GM12873 (cell line): ENCODE measurements around the gene SVIL.

ENCODE experiments used
- TF ChIP-seq, protein P1 (sequence below): IDR thresholded peaks from 2 replicates; pipeline ENCODE4 v1.5.1; 2012; ENCODE audit warnings: low read depth, mild to moderate bottlenecking, moderate library complexity, low read length, control low read depth; ENCODE audit not compliant: insufficient read depth; ENCODE audit errors: missing control alignments

Gene SVIL

GRCh38 chr10:29491918-29492317 lies 142.9 kb downstream of the SVIL start:
- TF ChIP-seq, protein P1, sequence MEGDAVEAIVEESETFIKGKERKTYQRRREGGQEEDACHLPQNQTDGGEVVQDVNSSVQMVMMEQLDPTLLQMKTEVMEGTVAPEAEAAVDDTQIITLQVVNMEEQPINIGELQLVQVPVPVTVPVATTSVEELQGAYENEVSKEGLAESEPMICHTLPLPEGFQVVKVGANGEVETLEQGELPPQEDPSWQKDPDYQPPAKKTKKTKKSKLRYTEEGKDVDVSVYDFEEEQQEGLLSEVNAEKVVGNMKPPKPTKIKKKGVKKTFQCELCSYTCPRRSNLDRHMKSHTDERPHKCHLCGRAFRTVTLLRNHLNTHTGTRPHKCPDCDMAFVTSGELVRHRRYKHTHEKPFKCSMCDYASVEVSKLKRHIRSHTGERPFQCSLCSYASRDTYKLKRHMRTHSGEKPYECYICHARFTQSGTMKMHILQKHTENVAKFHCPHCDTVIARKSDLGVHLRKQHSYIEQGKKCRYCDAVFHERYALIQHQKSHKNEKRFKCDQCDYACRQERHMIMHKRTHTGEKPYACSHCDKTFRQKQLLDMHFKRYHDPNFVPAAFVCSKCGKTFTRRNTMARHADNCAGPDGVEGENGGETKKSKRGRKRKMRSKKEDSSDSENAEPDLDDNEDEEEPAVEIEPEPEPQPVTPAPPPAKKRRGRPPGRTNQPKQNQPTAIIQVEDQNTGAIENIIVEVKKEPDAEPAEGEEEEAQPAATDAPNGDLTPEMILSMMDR, result no peak

GRCh38 chr10:29487884-29488266 lies 146.9 kb downstream of the SVIL start:
- TF ChIP-seq, protein P1, result peak; percentile 9

GRCh38 chr10:29486433-29486832 lies 148.3 kb downstream of the SVIL start:
- TF ChIP-seq, protein P1, result no peak

GRCh38 chr10:29482591-29483431 lies 152.0 kb downstream of the SVIL start:
- TF ChIP-seq, protein P1, result no peak

GRCh38 chr10:29481906-29482440 lies 152.8 kb downstream of the SVIL start:
- TF ChIP-seq, protein P1, result no peak

DNA sequence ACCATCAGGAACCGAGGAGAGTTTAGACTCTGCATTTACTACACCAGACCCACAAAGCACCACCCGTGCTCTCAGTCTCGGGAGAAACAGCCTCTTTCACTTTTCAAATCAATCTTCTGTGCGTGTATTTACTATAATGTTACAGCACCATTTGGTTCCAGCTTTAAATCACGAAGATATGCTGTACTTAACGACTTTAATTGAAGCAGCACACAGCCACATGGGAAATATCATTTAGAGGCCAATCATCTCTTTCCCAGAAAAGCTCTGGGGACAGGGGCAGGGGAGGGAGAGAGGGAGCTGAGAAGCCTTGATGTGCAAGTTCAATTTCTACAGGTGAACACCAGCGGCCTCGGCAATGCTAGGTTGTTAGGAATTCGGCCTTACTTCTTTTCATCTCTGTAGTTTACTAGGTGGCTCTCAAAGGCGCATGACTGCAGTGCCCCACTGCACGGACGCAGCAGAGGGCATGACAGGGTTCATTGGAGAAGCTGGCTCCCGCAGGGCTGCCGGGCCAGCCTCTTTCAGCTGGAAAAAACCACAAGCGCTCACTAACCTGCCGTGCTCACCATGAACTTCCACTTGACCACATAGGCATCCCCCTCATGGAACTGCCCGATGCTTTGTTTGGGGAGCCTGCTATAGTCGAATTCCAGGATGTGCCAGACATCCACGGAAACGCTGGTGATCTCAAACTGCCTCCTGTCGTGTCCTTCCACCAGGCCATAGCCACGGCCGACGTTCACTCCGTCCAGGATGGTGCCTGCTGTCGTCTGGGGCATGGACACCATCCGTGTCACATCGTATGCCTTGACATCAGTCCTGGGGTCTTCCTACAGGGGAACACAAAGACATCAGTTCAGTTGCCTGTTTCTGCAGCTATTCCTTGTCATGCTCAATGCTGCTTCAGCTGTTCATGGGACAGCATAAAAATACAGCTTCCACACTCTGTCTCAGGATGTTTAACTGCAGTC lies 154.5 kb downstream of the SVIL start:
- TF ChIP-seq, protein P1, result no peak
